LNCAP (cell line): ENCODE results near the gene PALM.

Experiments
- CTCF ChIP-seq: fragments of 450-650 bp; IDR thresholded peaks from 2 replicates; pipeline ENCODE4 v1.5.1; 2017; ENCODE audit warnings: mild to moderate bottlenecking

The PALM gene

GRCh38 chr19:732148-733069, 23.7 kb downstream of the PALM start:
- TF ChIP-seq CTCF: no peak

DNA sequence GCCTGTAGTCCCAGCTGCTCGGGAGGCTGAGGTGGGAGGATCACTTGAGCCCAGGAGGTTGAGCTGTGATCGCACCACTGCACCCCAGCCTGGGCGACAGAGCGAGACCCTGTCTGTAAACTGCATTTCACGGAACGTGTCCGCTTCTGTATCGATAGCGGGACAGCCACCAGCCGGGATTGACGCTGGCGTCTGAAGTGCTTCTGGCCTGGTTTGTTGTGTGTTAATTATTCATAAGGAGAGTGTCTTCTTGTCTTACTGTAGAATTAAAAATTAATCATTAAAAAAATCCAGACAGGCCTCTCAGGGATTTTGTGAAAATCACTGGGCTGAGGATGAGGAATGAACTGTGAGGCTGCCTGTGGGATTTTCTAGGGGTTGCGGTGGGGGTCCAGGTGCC, 26.0 kb downstream of the PALM start:
- no peak for TF ChIP-seq CTCF

DNA sequence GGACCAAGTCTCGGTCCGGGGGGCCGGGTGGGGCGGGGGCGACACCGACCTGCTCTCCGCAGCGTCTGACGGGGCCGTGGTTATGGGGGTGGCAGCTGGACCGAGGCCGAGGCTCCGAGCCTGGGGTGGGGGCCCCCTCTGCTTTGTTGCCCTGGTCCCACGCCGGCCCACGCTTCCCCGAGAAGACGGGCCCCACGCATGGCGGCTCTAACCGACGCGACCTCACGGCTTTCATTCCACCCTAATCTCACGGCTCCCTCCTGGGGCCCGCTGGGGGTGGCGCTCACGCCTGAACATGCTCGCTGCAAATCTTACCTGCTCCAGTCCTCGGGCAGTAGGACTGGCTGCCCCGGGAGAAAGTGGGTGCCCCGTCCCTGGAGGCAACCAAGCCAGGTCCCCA, 27.4 kb downstream of the PALM start:
- TF ChIP-seq CTCF: no peak

GRCh38 chr19:737591-738093, 28.9 kb downstream of the PALM start:
- TF ChIP-seq CTCF: peak; percentile 39

GRCh38 chr19:738509-739128, 29.9 kb downstream of the PALM start:
- TF ChIP-seq CTCF: no peak

DNA sequence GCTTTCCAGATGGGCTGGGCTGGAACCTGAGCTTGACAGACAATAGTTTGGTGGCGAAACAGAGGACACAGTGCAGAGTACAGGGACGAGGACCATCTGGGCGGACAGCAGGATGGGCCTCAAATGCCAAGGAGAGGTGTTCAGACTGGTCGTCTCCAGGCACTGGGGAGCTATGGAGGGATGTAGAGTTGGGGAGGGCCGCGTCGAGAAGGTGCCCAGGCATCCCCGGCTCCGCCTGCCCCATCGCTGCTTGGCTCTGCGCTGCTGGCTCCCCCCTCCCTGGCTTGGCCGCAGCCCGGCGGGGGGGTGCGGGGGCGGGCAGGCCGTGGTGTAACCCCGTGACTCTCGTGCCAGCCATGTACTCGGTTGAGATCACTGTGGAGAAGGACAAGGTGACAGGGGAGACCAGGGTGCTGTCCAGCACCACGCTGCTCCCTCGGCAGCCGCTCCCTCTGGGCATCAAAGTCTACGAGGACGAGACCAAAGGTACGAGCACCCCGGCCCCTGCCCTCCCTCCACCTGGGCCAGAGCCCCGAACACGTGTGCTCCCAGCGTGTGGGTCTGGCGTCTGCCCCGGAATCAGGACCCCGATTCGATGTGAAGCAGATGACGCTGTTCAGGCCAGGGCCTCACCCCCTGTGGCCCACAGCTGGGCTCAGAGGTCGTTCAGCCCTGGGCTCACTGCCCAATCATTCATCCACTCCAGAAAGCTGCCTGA, 31.4 kb downstream of the PALM start:
- TF ChIP-seq CTCF: no peak

GRCh38 chr19:741506-742131, 32.9 kb downstream of the PALM start:
- no peak for TF ChIP-seq CTCF
